ENCODE measurements around the gene RPS6KL1.

- TF ChIP-seq RAD21 (conservative IDR thresholded peaks at IDR 0.05): no peak
- no peak for TF ChIP-seq POLR2AphosphoS5 (IDR thresholded peaks at IDR 0.05)
- no peak for TF ChIP-seq CTCF (IDR thresholded peaks at IDR 0.05; ENCODE audit: poor library complexity, severe bottlenecking)
Measured at GRCh38 chr14:74949859-74950573, 27.0 kb upstream of the RPS6KL1 start.
